Hepatocyte (in vitro differentiated cells): ENCODE results near the gene CASS4. TPM values are rescaled to one million over a fixed set of nuclear protein-coding genes. Genes with fewer than 3 reads are reported as not detected.
"Not testable (repeated sequence)": the region's sequence is repeated elsewhere in the genome, so short reads cannot be mapped to it uniquely, and the experiment has no call there.

Source experiments
- DNase-seq: peaks from one replicate; pipeline ENCODE4 v3.0.0-alpha.2; 2016; ENCODE audit warnings: low spot score
- H2AFZ ChIP-seq: fragments of 200-600 bp; sonication (generic); 2 replicates; pipeline ENCODE4 v1.6.0; 2016; ENCODE audit warnings: antibody characterized with exemption, mild to moderate bottlenecking
- H3K27ac ChIP-seq: fragments of 200-600 bp; sonication (generic); 2 replicates; pipeline ENCODE4 v1.5.1; 2016; ENCODE audit warnings: mild to moderate bottlenecking
- H3K27me3 ChIP-seq: fragments of 200-600 bp; sonication (generic); 2 replicates; pipeline ENCODE4 v1.6.1; 2016
- H3K36me3 ChIP-seq: fragments of 200-600 bp; sonication (generic); replicated peaks from 2 replicates; pipeline ENCODE4 v1.5.1; 2016; ENCODE audit warnings: low read depth; ENCODE audit not compliant: insufficient read depth
- H3K4me1 ChIP-seq: fragments of 200-600 bp; sonication (generic); 2 replicates; pipeline ENCODE4 v1.5.1; 2016; ENCODE audit warnings: mild to moderate bottlenecking, moderate library complexity; ENCODE audit not compliant: insufficient read depth
- H3K4me2 ChIP-seq: fragments of 200-600 bp; sonication (generic); 2 replicates; pipeline ENCODE4 v1.6.0; 2016
- H3K4me3 ChIP-seq: fragments of 200-600 bp; sonication (generic); 2 replicates; pipeline ENCODE4 v1.5.1; 2016; ENCODE audit warnings: mild to moderate bottlenecking
- H3K79me2 ChIP-seq: fragments of 200-600 bp; sonication (generic); 2 replicates; pipeline ENCODE4 v1.6.0; 2017; ENCODE audit warnings: mild to moderate bottlenecking
- H3K9me2 ChIP-seq: fragments of 200-600 bp; sonication (generic); replicated peaks from 2 replicates; pipeline ENCODE4 v1.6.0; 2017; ENCODE audit warnings: mild to moderate bottlenecking; ENCODE audit not compliant: insufficient read depth
- H3K9me3 ChIP-seq: fragments of 200-600 bp; sonication (generic); 2 replicates; pipeline ENCODE4 v1.5.1; 2016; ENCODE audit warnings: low read depth, mild to moderate bottlenecking
- H4K20me1 ChIP-seq: fragments of 200-600 bp; sonication (generic); 2 replicates; pipeline ENCODE4 v1.6.0; 2016; ENCODE audit warnings: mild to moderate bottlenecking; ENCODE audit not compliant: insufficient read depth, poor library complexity, severe bottlenecking
- EZH2 ChIP-seq: fragments of 200-600 bp; sonication (generic); IDR thresholded peaks from 2 replicates; pipeline ENCODE4 v1.6.1; 2016; ENCODE audit warnings: antibody characterized with exemption, mild to moderate bottlenecking, borderline replicate concordance
- EZH2phosphoT487 ChIP-seq: fragments of 200-600 bp; sonication (generic); IDR thresholded peaks from one replicate; pipeline ENCODE4 v1.6.1; 2018; ENCODE audit warnings: antibody characterized with exemption, mild to moderate bottlenecking, low read depth, moderate library complexity; ENCODE audit not compliant: unreplicated experiment, severe bottlenecking
- WGBS: methylation state at CpG from one replicate; pipeline ENCODE4 v1.1.6; 2016; ENCODE audit warnings: low lambda C conversion rate; ENCODE audit errors: missing lambda C conversion rate; 5-methylcytosine and 5-hydroxymethylcytosine counted together
- polyA plus RNA-seq: library from polyadenylated mRNA; unstranded; fragments of >200 nt; fragmentation: Nextera tagmentation; extraction: Ambion mirVana; gene quantifications from 2 replicates; pipeline ENCODE4 v1.2.1, GENCODE V29; 2016
- total RNA-seq: library from RNA; depleted of rRNA; stranded (reverse); fragments of >200 nt; gene quantifications from 2 replicates; pipeline ENCODE4 v1.2.3, GENCODE V29; 2014
- TF ChIP-seq, protein P1 (sequence below): fragments of 200-600 bp; sonication (generic); IDR thresholded peaks from 2 replicates; pipeline ENCODE4 v1.5.1; 2016; ENCODE audit warnings: antibody characterized with exemption, mild to moderate bottlenecking; ENCODE audit not compliant: poor library complexity

Gene CASS4
- total and polyA plus RNA-seq, 2 experiments from 2014 or later: 0.13 TPM; not detected in 1

DNA sequence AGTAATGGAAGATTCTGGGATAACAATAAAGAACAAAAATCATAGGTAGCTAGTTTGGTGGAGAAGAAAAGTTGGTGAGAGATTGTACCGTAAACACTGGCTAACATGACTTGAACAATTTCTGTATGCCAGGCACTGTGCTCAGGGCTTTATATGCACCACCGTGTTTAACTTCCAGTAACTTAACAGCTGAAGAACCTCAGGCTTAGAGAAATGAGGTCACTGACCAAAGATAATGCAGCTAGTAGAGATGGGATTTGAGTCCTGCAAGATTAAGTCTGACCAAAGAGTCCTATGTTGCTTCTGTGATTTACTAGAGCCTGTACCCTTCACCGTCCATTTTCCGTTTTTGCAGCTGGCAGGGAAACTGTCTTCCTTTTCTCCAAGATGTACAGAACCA is 16.9 kb upstream of the CASS4 start:
- Histone ChIP-seq H3K9me3 (no peaks in the 10 kb centered on the region), H3K4me2 (peak overlapping the region; percentile 82), H3K4me1 (peaks cover 10% of the 10 kb centered on the region), H3K79me2 (peaks cover 57% of the 10 kb centered on the region), H3K9me2 (no peaks in the 10 kb centered on the region), H4K20me1 (no peaks in the 10 kb centered on the region), H3K27ac (no peak overlapping the region), H2AFZ (no peak overlapping the region), H3K27me3 (no peaks in the 10 kb centered on the region), H3K4me3 (no peak overlapping the region), H3K36me3 (peaks cover 3% of the 10 kb centered on the region)
- DNase-seq: no peak
- no peak for TF ChIP-seq EZH2phosphoT487
- TF ChIP-seq, protein P1, sequence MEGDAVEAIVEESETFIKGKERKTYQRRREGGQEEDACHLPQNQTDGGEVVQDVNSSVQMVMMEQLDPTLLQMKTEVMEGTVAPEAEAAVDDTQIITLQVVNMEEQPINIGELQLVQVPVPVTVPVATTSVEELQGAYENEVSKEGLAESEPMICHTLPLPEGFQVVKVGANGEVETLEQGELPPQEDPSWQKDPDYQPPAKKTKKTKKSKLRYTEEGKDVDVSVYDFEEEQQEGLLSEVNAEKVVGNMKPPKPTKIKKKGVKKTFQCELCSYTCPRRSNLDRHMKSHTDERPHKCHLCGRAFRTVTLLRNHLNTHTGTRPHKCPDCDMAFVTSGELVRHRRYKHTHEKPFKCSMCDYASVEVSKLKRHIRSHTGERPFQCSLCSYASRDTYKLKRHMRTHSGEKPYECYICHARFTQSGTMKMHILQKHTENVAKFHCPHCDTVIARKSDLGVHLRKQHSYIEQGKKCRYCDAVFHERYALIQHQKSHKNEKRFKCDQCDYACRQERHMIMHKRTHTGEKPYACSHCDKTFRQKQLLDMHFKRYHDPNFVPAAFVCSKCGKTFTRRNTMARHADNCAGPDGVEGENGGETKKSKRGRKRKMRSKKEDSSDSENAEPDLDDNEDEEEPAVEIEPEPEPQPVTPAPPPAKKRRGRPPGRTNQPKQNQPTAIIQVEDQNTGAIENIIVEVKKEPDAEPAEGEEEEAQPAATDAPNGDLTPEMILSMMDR: no peak
- WGBS: 86% methylated on average over 4 of the region's 4 CpGs

DNA sequence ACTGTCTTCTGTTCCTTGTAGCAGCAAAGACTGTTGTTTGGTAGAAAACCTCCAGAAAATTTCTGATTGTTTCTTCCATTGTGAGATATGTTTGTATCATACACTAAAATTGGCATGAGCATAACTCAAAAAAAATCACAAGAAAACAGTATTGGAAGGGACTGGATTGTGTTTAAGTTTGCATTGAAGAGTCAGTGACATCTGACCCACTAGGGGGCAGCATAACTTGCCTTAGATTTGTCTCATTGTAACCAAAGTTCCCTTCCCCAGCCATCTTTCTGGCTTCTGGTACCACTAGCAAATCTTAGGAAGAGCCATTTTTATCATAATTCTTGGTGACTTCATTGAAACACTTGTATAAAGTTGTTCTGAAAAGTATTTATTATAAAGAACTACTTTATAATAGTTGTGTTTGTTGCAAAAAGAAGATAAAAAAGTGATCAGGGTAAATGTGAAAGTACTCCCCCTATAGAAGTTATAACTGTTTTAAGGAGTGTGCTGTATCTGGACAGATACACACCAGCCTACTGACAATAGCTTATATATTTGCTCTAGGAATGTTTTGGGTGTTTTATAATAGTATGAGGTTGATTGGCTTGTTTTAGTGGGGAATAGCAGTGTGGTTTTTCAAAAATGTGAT is 11.9 kb upstream of the CASS4 start:
- DNase-seq: peak; percentile 82
- Histone ChIP-seq H3K79me2 (peaks cover 42% of the 10 kb centered on the region), H3K4me1 (no peaks in the 10 kb centered on the region), H2AFZ (no peak overlapping the region), H3K4me3 (no peak overlapping the region), H3K27ac (no peak overlapping the region), H3K4me2 (no peak overlapping the region), H3K9me3 (no peaks in the 10 kb centered on the region), H4K20me1 (no peaks in the 10 kb centered on the region), H3K27me3 (no peaks in the 10 kb centered on the region), H3K36me3 (peaks cover 8% of the 10 kb centered on the region), H3K9me2 (no peaks in the 10 kb centered on the region)
- TF ChIP-seq EZH2 (no peak), EZH2phosphoT487 (no peak)
- TF ChIP-seq, protein P1: peak; percentile 77

DNA sequence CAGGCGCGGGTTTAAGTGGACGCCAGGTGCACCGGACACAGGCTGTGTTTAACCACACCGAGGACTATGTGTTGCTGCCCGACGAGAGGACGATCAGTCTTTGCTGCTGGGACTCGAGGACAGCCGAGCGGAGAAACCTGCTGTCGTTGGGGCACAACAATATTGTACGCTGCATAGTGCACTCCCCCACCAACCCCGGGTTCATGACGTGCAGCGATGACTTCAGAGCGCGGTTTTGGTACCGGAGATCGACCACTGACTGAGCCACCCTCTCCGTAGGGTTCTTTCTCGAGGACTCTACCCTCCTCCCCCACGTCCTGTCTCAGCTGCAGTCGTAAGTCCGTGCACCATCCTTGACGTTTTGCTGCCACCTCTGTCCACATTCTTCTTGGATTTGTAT is 8.6 kb upstream of the CASS4 start:
- no peaks in the 10 kb centered on the region for H4K20me1 ChIP-seq
- H3K4me3 ChIP-seq: no peak overlapping the region
- H3K4me1 ChIP-seq: no peaks in the 10 kb centered on the region
- WGBS: 98% methylated on average over 26 of the region's 26 CpGs
- H3K27me3 ChIP-seq: no peaks in the 10 kb centered on the region
- H3K79me2 ChIP-seq: peaks cover 41% of the 10 kb centered on the region
- TF ChIP-seq EZH2: no peak
- TF ChIP-seq EZH2phosphoT487: no peak
- TF ChIP-seq, protein P1: no peak
- no peak for DNase-seq
- H3K27ac ChIP-seq: no peak overlapping the region
- H3K36me3 ChIP-seq: peaks cover 8% of the 10 kb centered on the region
- no peak overlapping the region for H3K4me2 ChIP-seq
- no peak overlapping the region for H2AFZ ChIP-seq
- no peaks in the 10 kb centered on the region for H3K9me2 ChIP-seq
- no peaks in the 10 kb centered on the region for H3K9me3 ChIP-seq

DNA sequence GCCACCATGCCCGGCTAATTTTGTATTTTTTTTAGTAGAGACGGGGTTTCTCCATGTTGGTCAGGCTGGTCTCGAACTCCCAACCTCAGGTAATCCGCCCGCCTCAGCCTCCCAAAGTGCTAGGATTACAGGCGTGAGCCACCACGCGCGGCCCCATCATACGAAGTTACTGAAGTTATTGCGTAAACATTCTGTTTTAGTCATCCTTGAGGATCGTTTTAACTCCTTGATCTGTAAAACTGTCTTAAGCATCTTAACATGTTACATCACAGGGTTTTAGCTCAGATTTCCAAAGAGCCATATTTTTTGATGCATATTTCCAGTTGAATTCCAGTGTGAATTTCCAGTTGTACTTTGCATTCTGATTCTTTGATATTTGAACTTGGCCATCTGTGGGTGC is 6.7 kb upstream of the CASS4 start:
- WGBS: 92% methylated on average over 12 of the region's 12 CpGs
- H4K20me1 ChIP-seq, H2AFZ ChIP-seq, H3K4me2 ChIP-seq, H3K27me3 ChIP-seq, H3K4me3 ChIP-seq, H3K36me3 ChIP-seq, H3K4me1 ChIP-seq, H3K9me2 ChIP-seq, H3K27ac ChIP-seq, DNase-seq, H3K9me3 ChIP-seq: not testable (repeated sequence)
- peaks cover 27% of the 10 kb centered on the region for H3K79me2 ChIP-seq
